IMR-90 (cell line): ENCODE data around the gene FES. TPM values are rescaled to one million over a fixed set of nuclear protein-coding genes. Genes with fewer than 3 reads are reported as not detected.
"Not testable (repeated sequence)": the region's sequence is repeated elsewhere in the genome, so short reads cannot be mapped to it uniquely, and the experiment has no call there.

ENCODE experiments used
- ATAC-seq: fragments of 200-7000 bp; cut with Tn5 transposase; 2 replicates; pipeline ENCODE4 v1.9.1; 2020; ENCODE audit warnings: low read depth, mild to moderate bottlenecking, moderate library complexity
- BruUV-seq: library from RNA; stranded (reverse); fragments of 400-500 nt; replicated peaks from 2 replicates; lab custom pipeline; 2021; lab: Mats Ljungman, UMichigan
- CTCF ChIA-PET: fragments of 300-600 bp; formaldehyde crosslinking; extraction: SDS; loops from one replicate; lab custom pipeline; 2021; ENCODE audit warnings: antibody characterized with exemption; lab: Yijun Ruan, JAX
- POLR2A ChIA-PET: fragments of 300-600 bp; sonication (Branson Sonifier 250); formaldehyde crosslinking; loops from one replicate; lab custom pipeline; 2022; ENCODE audit warnings: antibody characterized with exemption; ENCODE audit not compliant: unreplicated experiment; lab: Charles Lee
- DNase-seq: peaks from one replicate; pipeline ENCODE4 v3.0.0; 2013
- H2AFZ ChIP-seq: replicated peaks from 2 replicates; pipeline ENCODE3; 2013; ENCODE audit warnings: low read length, mild to moderate bottlenecking; ENCODE audit not compliant: poor library complexity
- H2AK5ac ChIP-seq: 2 replicates; pipeline ENCODE4 v1.6.1; 2013; ENCODE audit warnings: low read depth, low read length, inconsistent platforms
- H2AK9ac ChIP-seq: replicated peaks from 2 replicates; pipeline ENCODE3; 2013; ENCODE audit warnings: mild to moderate bottlenecking, low read depth, low read length, moderate library complexity; ENCODE audit not compliant: poor library complexity
- H2BK120ac ChIP-seq: 2 replicates; pipeline ENCODE4 v1.6.1; 2013; ENCODE audit warnings: low read depth, low read length, inconsistent platforms
- H2BK15ac ChIP-seq: 3 replicates; pipeline ENCODE4 v1.6.1; 2013; ENCODE audit warnings: low read depth, low read length, inconsistent platforms
- H2BK20ac ChIP-seq: 2 replicates; pipeline ENCODE4 v1.6.1; 2013; ENCODE audit warnings: low read depth, mild to moderate bottlenecking, inconsistent platforms, low read length, moderate library complexity
- H2BK5ac ChIP-seq: 2 replicates; pipeline ENCODE4 v1.6.1; 2013; ENCODE audit warnings: mild to moderate bottlenecking, low read depth, low read length, inconsistent platforms; ENCODE audit not compliant: poor library complexity, severe bottlenecking
- H3K14ac ChIP-seq: replicated peaks from 2 replicates; pipeline ENCODE4 v1.6.1; 2013; ENCODE audit warnings: low read depth, low read length, inconsistent platforms
- H3K18ac ChIP-seq: 2 replicates; pipeline ENCODE4 v1.6.1; 2013; ENCODE audit warnings: low read depth, low read length, control low read depth
- H3K23ac ChIP-seq: 2 replicates; pipeline ENCODE4 v1.6.1; 2013; ENCODE audit warnings: low read depth, low read length, inconsistent platforms
- H3K27ac ChIP-seq: 2 replicates; pipeline ENCODE4 v1.5.1; 2013; ENCODE audit warnings: mild to moderate bottlenecking, control low read depth, low read length; ENCODE audit not compliant: insufficient read depth
- H3K27me3 ChIP-seq: 2 replicates; pipeline ENCODE4 v1.6.1; 2013; ENCODE audit warnings: low read length; ENCODE audit not compliant: control insufficient read depth, insufficient read depth
- H3K36me3 ChIP-seq: 2 replicates; pipeline ENCODE4 v1.6.1; 2013; ENCODE audit warnings: low read length, mixed read lengths; ENCODE audit not compliant: control insufficient read depth, insufficient read depth
- H3K4ac ChIP-seq: 2 replicates; pipeline ENCODE4 v1.6.1; 2013; ENCODE audit warnings: low read depth, low read length, inconsistent platforms
- H3K4me1 ChIP-seq: 2 replicates; pipeline ENCODE4 v1.6.1; 2013; ENCODE audit warnings: low read length, mixed read lengths; ENCODE audit not compliant: control insufficient read depth, insufficient read depth
- H3K4me2 ChIP-seq: 2 replicates; pipeline ENCODE4 v1.6.1; 2013; ENCODE audit warnings: low read depth, mild to moderate bottlenecking, control low read depth, low read length, moderate library complexity
- H3K4me3 ChIP-seq: 2 replicates; pipeline ENCODE4 v1.5.1; 2013; ENCODE audit warnings: low read depth, mild to moderate bottlenecking, control low read depth, low read length, moderate library complexity; ENCODE audit not compliant: insufficient read depth
- H3K56ac ChIP-seq: 2 replicates; pipeline ENCODE4 v1.6.1; 2013; ENCODE audit warnings: low read length, inconsistent platforms; ENCODE audit not compliant: insufficient read depth; ENCODE audit errors: extremely low read depth
- H3K79me1 ChIP-seq, 2 experiments: 2 replicates each; pipeline ENCODE4 v1.6.1; 2013; ENCODE audit warnings: low read length in 2 of 2, inconsistent platforms in 1 of 2, low read depth in 1 of 2
- H3K9ac ChIP-seq: 2 replicates; pipeline ENCODE4 v1.6.1; 2013; ENCODE audit warnings: low read depth, low read length, control low read depth
- H3K9me1 ChIP-seq: 2 replicates; pipeline ENCODE4 v1.6.1; 2013; ENCODE audit warnings: low read length, inconsistent platforms; ENCODE audit not compliant: insufficient read depth
- H3K9me3 ChIP-seq: 2 replicates; pipeline ENCODE4 v1.6.1; 2013; ENCODE audit warnings: low read length; ENCODE audit not compliant: control insufficient read depth, insufficient read depth
- H4K20me1 ChIP-seq: 2 replicates; pipeline ENCODE4 v1.6.1; 2013; ENCODE audit warnings: low read length, inconsistent platforms; ENCODE audit not compliant: insufficient read depth
- H4K5ac ChIP-seq: 2 replicates; pipeline ENCODE4 v1.6.1; 2013; ENCODE audit warnings: mild to moderate bottlenecking, low read depth, low read length, control low read depth
- H4K8ac ChIP-seq, 2 experiments: 2 replicates each; pipeline ENCODE4 v1.6.1; 2013; ENCODE audit warnings: low read depth in 2 of 2, low read length in 2 of 2, control low read depth in 1 of 2, inconsistent platforms in 1 of 2
- H4K91ac ChIP-seq: 2 replicates; pipeline ENCODE4 v1.6.1; 2013; ENCODE audit warnings: low read depth, low read length, inconsistent platforms; ENCODE audit not compliant: insufficient read depth
- WGBS, 2 experiments: methylation state at CpG; one replicate each; pipeline versions ENCODE4 v1.1.5 to v1.1.7; 2013; ENCODE audit warnings: missing lambda C conversion rate in 2 of 2; ENCODE audit not compliant: insufficient read length in 1 of 2; ENCODE audit errors: extremely low coverage in 2 of 2; 5-methylcytosine and 5-hydroxymethylcytosine counted together
- dilution Hi-C: fragments of 300-500 bp; cut with HindIII; formaldehyde crosslinking; loops from one replicate; pipeline ENCODE4 v1.14.3; 2018; ENCODE audit warnings: low sequenced_read_pairs; ENCODE audit not compliant: unreplicated experiment
- in situ Hi-C: fragments of 300-500 bp; cut with MboI; formaldehyde crosslinking; loops from 3 replicates; pipeline ENCODE4 v1.14.3; 2019; ENCODE audit warnings: low sequenced_read_pairs, inconsistent platforms, mixed read lengths
- intact Hi-C: fragments of 100-400 bp; cut with micrococcal nuclease; formaldehyde crosslinking; loops from 2 replicates; pipeline ENCODE4 v1.10.0; 2022
- polyA plus RNA-seq, 3 experiments: library from polyadenylated mRNA; depleted of rRNA; stranded (reverse); fragments of >200 nt; gene quantifications; 2 replicates each; pipeline ENCODE4 v1.2.3, GENCODE V29; 2012; ENCODE audit warnings: low replicate concordance in 1 of 3
- total RNA-seq: library from RNA; depleted of rRNA; stranded (reverse); fragments of >200 nt; gene quantifications from 2 replicates; pipeline ENCODE4 v1.2.3, GENCODE V29; 2012

The FES gene
- total and polyA plus RNA-seq, 2 of the 4 experiments (the other 2 are of a cell fraction), result 10.5 to 11.7 TPM

- BruUV-seq, H3K14ac ChIP-seq, intact Hi-C loops, H2BK15ac ChIP-seq, H3K18ac ChIP-seq, H4K5ac ChIP-seq, H3K9me3 ChIP-seq, in situ Hi-C loops, H2BK5ac ChIP-seq, dilution Hi-C loops, H4K8ac ChIP-seq, H3K9ac ChIP-seq, H2AK5ac ChIP-seq, H3K79me1 ChIP-seq, H3K36me3 ChIP-seq, H3K4me2 ChIP-seq, H3K4me1 ChIP-seq, ATAC-seq, CTCF ChIA-PET, H2AFZ ChIP-seq, H2BK120ac ChIP-seq, H3K27me3 ChIP-seq, H2BK20ac ChIP-seq, H3K27ac ChIP-seq, H3K23ac ChIP-seq, H3K9me1 ChIP-seq, H4K91ac ChIP-seq, H3K56ac ChIP-seq, POLR2A ChIA-PET, H2AK9ac ChIP-seq, DNase-seq, H3K4ac ChIP-seq, H3K4me3 ChIP-seq, H4K20me1 ChIP-seq: not testable (repeated sequence)
- WGBS, 2 experiments, result 95% methylated on average over 4 of the region's 10 CpGs; no CpG with 5 or more reads in 1 of the 2 experiments
These were observed 42.5 kb downstream of the FES start for GRCh38 chr15:90926766-90927165.

GRCh38 chr15:90928106-90928505, 43.8 kb downstream of the FES start:
- H3K56ac ChIP-seq, H3K14ac ChIP-seq, H2BK5ac ChIP-seq, H4K5ac ChIP-seq, H3K23ac ChIP-seq, H4K20me1 ChIP-seq, POLR2A ChIA-PET, BruUV-seq, dilution Hi-C loops, H4K8ac ChIP-seq, H3K9ac ChIP-seq, H2AFZ ChIP-seq, H3K4me1 ChIP-seq, H2BK120ac ChIP-seq, H2AK5ac ChIP-seq, ATAC-seq, H3K27me3 ChIP-seq, in situ Hi-C loops, H3K4me3 ChIP-seq, DNase-seq, H3K4ac ChIP-seq, H3K36me3 ChIP-seq, H2BK20ac ChIP-seq, H2AK9ac ChIP-seq, H4K91ac ChIP-seq, H3K27ac ChIP-seq, H3K4me2 ChIP-seq, H3K9me3 ChIP-seq, H2BK15ac ChIP-seq, intact Hi-C loops, CTCF ChIA-PET, H3K9me1 ChIP-seq, H3K18ac ChIP-seq: not testable (repeated sequence)
- H3K79me1 ChIP-seq, result peaks cover 3 to 15% of the 10 kb centered on the region in 2 experiments; a peak in 3 of 4 replicates
- 100% methylated on average over 3 of the region's 7 CpGs; no CpG with 5 or more reads in 1 of the 2 experiments for WGBS, 2 experiments
